Suprapubic skin (tissue), 4 donors: ENCODE results near the gene SH2D6.

Experiments
- EP300 ChIP-seq: sonication (generic); formaldehyde crosslinking; IDR thresholded peaks from one replicate; pipeline ENCODE4 v1.6.1; 2017; ENCODE audit warnings: antibody characterized with exemption
- POLR2AphosphoS5 ChIP-seq, 3 donors: sonication (generic); formaldehyde crosslinking; IDR thresholded peaks; one replicate each; pipeline ENCODE4 v1.6.1; 2017; ENCODE audit warnings: antibody characterized with exemption in 3 of 3
- TF ChIP-seq, protein P1 (sequence below), 2 donors: fragments of 200-600 bp in 1 of 2; fragments of 450-650 bp in 1 of 2; sonication (generic) in 1 of 2; IDR thresholded peaks; one replicate each; pipeline ENCODE4 v1.5.1; 2016 to 2019; ENCODE audit warnings: antibody characterized with exemption in 2 of 2, mild to moderate bottlenecking in 1 of 2, moderate library complexity in 1 of 2

DNA sequence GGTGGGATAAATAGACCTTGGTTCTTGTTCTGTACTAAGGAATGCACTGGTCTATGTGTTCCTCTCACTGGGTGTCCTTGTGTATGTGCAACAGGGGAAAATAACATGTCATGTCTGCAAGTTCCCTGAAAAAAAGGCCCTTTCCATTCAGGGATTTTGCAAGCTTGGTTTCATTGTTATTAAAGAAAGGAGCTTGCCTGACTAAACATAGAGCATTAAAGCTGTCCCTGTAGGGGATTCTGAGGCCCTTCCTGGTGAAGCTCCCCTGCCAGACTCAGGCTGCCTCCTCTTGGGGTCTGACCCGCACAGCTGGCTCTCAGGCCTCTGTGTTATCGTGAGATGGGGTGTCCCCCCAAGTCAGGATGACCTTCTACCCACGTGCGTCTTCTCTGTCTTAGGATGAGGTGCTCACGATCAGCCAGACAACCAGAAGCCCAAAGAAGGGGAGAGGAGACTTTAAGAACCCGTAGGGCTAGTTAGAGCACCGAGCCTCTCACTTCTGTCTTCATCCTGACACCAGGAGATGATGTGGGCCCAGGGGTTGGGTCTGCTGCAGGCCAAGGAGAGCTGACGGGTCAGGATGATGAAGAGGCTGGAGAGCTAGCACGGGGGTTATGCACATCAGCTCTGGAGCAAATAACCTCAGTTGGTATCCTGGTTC is 29.5 kb upstream of the SH2D6 start:
- TF ChIP-seq, protein P1, sequence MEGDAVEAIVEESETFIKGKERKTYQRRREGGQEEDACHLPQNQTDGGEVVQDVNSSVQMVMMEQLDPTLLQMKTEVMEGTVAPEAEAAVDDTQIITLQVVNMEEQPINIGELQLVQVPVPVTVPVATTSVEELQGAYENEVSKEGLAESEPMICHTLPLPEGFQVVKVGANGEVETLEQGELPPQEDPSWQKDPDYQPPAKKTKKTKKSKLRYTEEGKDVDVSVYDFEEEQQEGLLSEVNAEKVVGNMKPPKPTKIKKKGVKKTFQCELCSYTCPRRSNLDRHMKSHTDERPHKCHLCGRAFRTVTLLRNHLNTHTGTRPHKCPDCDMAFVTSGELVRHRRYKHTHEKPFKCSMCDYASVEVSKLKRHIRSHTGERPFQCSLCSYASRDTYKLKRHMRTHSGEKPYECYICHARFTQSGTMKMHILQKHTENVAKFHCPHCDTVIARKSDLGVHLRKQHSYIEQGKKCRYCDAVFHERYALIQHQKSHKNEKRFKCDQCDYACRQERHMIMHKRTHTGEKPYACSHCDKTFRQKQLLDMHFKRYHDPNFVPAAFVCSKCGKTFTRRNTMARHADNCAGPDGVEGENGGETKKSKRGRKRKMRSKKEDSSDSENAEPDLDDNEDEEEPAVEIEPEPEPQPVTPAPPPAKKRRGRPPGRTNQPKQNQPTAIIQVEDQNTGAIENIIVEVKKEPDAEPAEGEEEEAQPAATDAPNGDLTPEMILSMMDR (IDR thresholded peaks at IDR 0.05) = no peak
- no peak for TF ChIP-seq POLR2AphosphoS5 (IDR thresholded peaks at IDR 0.05)
- TF ChIP-seq EP300 = no peak
